ENCODE data around the gene ALPP. TPM values are rescaled to one million over a fixed set of nuclear protein-coding genes. Genes with fewer than 3 reads are reported as not detected.

The ALPP gene
- total RNA-seq = 3.9 and 19.2 TPM in 2 replicates

DNA sequence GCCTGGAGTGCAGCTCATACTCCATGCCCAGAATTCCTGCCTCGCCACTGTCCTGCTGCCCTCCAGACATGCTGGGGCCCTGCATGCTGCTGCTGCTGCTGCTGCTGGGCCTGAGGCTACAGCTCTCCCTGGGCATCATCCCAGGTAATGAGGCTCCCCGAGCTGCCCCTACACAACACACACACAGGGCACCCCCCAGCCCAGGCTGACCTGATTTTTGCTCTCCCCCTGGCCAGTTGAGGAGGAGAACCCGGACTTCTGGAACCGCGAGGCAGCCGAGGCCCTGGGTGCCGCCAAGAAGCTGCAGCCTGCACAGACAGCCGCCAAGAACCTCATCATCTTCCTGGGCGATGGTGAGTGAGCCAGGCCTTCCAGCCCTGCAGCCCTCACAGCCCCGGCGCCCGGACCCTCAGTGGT lies at the start of gene ALPP:
Gene ALPP (plus strand): TSS at position 17 of the 417 bp plus-strand sequence. CDS start 52 bp downstream, at position 69.

GRCh38 chr2:232406556-232407310 lies 28.2 kb downstream of the ALPP start, which contains the start of gene ALPG:
TSS of gene ALPG (plus strand) at chr2:232406844. CDS start at chr2:232406895, 51 bp downstream.

Small RNA genes within 50 kb of the gene (small RNA-seq; reads per million reads assigned to genes)
- gene AC068134.3 (not detected), gene AC068134.4 (not detected)

Other genes starting within 250 kb of the ALPP start
- under 0.01 TPM in 1 of 2 replicates, not detected in the other for gene ALPG, start 28.1 kb downstream of the ALPP start, total RNA-seq
- gene ALPI, start 77.4 kb downstream of the ALPP start, total RNA-seq = not detected in 2 replicates
- not detected in 2 replicates for gene ECEL1, start 109.1 kb downstream of the ALPP start, total RNA-seq
- not detected in 2 replicates for gene PRSS56, start 141.6 kb downstream of the ALPP start, total RNA-seq
- gene CHRND, start 147.4 kb downstream of the ALPP start, total RNA-seq = not detected in 2 replicates
- 0.39 TPM in 1 of 2 replicates, not detected in the other for gene CHRNG, start 160.9 kb downstream of the ALPP start, total RNA-seq
- 3.4 and 5.5 TPM in 2 replicates for gene TIGD1, start 171.8 kb downstream of the ALPP start, total RNA-seq
- 82.8 and 101 TPM in 2 replicates for gene EIF4E2, start 171.9 kb downstream of the ALPP start, total RNA-seq

All from placental epithelial cell (primary cell).